Nephron progenitor cell (in vitro differentiated cells): ENCODE data around the gene TCL1B.
A peak's percentile ranks its signal among the peaks of the same experiment; 100 is the strongest.

ENCODE experiments used
- DNase-seq: peaks from one replicate; pipeline ENCODE4 v3.0.0; 2021
- H3K27ac Mint-ChIP-seq: 2 replicates; pipeline ENCODE4 v1.8.0; 2021; ENCODE audit warnings: mild to moderate bottlenecking, moderate library complexity, mixed read lengths
- H3K27me3 Mint-ChIP-seq: 2 replicates; pipeline ENCODE4 v1.8.0; 2021; ENCODE audit warnings: mild to moderate bottlenecking, low read depth, mixed read lengths; ENCODE audit not compliant: poor library complexity
- H3K36me3 Mint-ChIP-seq: 2 replicates; pipeline ENCODE4 v1.8.0; 2021; ENCODE audit warnings: low read depth, mixed read lengths
- H3K4me1 Mint-ChIP-seq: 2 replicates; pipeline ENCODE4 v1.8.0; 2021; ENCODE audit warnings: mixed read lengths
- H3K4me3 Mint-ChIP-seq: 2 replicates; pipeline ENCODE4 v1.8.0; 2021; ENCODE audit warnings: mild to moderate bottlenecking, moderate library complexity, mixed read lengths
- H3K9me3 Mint-ChIP-seq: 2 replicates; pipeline ENCODE4 v1.8.0; 2021; ENCODE audit warnings: mild to moderate bottlenecking, moderate library complexity, mixed read lengths
- TF ChIP-seq, protein P1 (sequence below): fragments of 200-600 bp; sonication (generic); IDR thresholded peaks from 2 replicates; pipeline ENCODE4 v1.5.0; 2021; ENCODE audit warnings: antibody characterized with exemption

TCL1B gene

DNA sequence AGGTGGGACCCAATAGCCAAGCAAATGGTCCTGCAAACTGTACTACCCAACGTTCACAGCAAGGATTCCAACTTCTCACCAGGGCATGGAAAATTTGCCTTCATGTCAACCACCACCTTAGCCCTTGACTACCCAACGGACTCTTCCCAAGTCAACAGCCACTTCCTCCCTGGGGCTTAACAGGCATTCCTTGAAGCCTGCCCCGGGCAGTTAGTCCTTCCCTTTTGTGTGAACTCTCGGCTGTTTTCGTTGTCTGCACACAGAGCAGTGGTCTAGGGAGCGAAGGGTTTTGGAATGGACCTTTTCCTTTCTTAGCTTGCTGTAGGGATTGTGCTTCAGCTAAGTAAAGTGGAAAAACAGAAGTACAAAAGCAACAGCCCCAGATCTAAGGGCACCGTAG is 35.2 kb upstream of the TCL1B start:
- Mint-ChIP-seq H3K27ac (no peak overlapping the region), H3K9me3 (no peaks in the 10 kb centered on the region), H3K4me1 (peaks cover 43% of the 10 kb centered on the region), H3K4me3 (no peak overlapping the region), H3K36me3 (no peaks in the 10 kb centered on the region), H3K27me3 (peaks cover 3% of the 10 kb centered on the region)
- TF ChIP-seq, protein P1, sequence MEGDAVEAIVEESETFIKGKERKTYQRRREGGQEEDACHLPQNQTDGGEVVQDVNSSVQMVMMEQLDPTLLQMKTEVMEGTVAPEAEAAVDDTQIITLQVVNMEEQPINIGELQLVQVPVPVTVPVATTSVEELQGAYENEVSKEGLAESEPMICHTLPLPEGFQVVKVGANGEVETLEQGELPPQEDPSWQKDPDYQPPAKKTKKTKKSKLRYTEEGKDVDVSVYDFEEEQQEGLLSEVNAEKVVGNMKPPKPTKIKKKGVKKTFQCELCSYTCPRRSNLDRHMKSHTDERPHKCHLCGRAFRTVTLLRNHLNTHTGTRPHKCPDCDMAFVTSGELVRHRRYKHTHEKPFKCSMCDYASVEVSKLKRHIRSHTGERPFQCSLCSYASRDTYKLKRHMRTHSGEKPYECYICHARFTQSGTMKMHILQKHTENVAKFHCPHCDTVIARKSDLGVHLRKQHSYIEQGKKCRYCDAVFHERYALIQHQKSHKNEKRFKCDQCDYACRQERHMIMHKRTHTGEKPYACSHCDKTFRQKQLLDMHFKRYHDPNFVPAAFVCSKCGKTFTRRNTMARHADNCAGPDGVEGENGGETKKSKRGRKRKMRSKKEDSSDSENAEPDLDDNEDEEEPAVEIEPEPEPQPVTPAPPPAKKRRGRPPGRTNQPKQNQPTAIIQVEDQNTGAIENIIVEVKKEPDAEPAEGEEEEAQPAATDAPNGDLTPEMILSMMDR, result no peak
- no peak for DNase-seq

DNA sequence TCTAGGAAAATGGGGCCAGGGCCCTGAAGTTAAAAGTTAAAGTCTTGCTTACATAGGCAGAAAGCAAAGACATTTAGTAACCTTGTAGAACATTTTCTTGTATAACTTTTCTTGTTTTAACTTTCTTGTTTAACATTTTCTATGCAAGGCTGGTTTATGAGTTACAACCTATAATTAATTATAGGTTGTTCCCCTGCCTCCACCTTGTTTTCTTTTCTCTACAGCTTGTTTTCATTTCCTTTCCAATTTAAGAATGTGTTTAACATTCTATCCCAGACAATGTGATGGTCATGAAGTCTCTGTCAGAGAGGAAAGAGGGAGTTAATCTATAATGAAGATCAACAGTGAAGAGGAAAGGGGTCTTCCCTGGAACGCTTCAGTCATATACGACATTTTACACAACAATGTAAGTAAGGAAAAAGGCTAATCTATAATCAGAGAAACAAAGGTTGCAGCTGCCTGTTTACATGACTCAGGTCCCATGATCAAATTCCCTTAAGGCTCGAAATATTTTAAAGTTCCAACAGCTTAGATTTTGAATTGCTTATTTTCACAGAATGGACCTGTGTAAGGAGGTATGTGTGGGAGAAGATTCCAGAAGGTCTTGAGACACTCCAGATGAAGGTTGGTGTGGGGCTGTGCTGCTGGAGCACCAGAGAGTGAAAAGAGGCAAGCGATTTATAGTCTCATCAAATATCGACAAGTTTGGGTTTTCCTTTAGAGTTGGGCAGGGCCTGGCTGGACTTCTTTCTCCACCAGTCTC is 34.2 kb upstream of the TCL1B start:
- H3K27ac Mint-ChIP-seq, result peak overlapping the region; percentile 94
- no peak overlapping the region for H3K4me3 Mint-ChIP-seq
- H3K9me3 Mint-ChIP-seq, result no peaks in the 10 kb centered on the region
- TF ChIP-seq, protein P1, result no peak
- H3K36me3 Mint-ChIP-seq, result no peaks in the 10 kb centered on the region
- peaks cover 7% of the 10 kb centered on the region for H3K27me3 Mint-ChIP-seq
- DNase-seq, result no peak
- peaks cover 40% of the 10 kb centered on the region for H3K4me1 Mint-ChIP-seq

GRCh38 chr14:95652690-95653089 is 33.5 kb upstream of the TCL1B start:
- H3K27me3 Mint-ChIP-seq, result peaks cover 7% of the 10 kb centered on the region
- H3K27ac Mint-ChIP-seq, result peak overlapping the region; percentile 94
- no peak for DNase-seq
- H3K36me3 Mint-ChIP-seq, result no peaks in the 10 kb centered on the region
- H3K4me1 Mint-ChIP-seq, result peaks cover 37% of the 10 kb centered on the region
- TF ChIP-seq, protein P1, result no peak
- H3K9me3 Mint-ChIP-seq, result no peaks in the 10 kb centered on the region
- no peak overlapping the region for H3K4me3 Mint-ChIP-seq

GRCh38 chr14:95655461-95655860 is 30.8 kb upstream of the TCL1B start:
- Mint-ChIP-seq H3K9me3 (no peaks in the 10 kb centered on the region), H3K27ac (no peak overlapping the region), H3K4me3 (no peak overlapping the region), H3K36me3 (no peaks in the 10 kb centered on the region), H3K4me1 (peaks cover 27% of the 10 kb centered on the region), H3K27me3 (peaks cover 10% of the 10 kb centered on the region)
- no peak for DNase-seq
- TF ChIP-seq, protein P1, result no peak

DNA sequence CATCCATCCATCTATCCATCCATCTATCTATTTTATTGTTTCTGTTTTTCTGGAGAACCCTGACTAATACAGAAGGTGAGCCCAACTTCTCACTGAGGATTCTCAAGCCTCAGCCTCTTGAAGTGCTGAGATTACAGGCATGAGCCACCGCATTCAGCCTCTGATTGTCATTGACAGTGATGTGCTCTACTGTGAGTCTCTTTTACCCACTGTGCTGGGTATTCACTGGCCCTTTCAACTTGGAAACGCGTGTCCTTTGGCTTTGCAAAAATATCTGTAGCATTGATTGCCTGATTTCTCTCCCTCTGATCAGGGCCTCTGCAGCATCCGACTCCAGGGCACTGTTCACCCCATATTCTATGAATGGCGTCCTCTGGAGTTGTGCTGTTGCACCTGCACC is 29.6 kb upstream of the TCL1B start:
- Mint-ChIP-seq H3K4me1 (peaks cover 29% of the 10 kb centered on the region), H3K4me3 (no peak overlapping the region), H3K27ac (no peak overlapping the region), H3K27me3 (peaks cover 7% of the 10 kb centered on the region), H3K9me3 (no peaks in the 10 kb centered on the region), H3K36me3 (no peaks in the 10 kb centered on the region)
- TF ChIP-seq, protein P1, result no peak
- no peak for DNase-seq

DNA sequence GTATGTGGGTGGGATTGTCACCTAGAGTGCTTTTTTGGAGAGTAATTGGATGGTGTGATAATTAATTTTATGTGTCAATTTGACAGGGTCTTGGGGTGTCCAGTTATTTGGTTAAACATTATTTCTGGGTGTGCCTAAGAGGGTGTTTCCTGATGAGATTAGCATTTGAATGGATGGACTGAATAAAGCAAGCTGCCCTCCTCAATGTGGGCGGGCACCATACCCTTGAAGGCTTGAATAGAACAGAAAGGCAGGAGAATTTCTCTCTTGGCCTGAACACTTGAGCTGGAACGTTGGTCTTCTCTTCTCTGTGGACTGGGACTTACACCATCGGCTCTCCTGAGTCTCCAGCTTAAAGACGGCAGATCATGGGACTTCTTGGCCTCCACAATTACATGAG is 28.8 kb upstream of the TCL1B start:
- H3K27ac Mint-ChIP-seq, result no peak overlapping the region
- DNase-seq, result no peak
- no peak overlapping the region for H3K4me3 Mint-ChIP-seq
- H3K4me1 Mint-ChIP-seq, result peaks cover 20% of the 10 kb centered on the region
- H3K9me3 Mint-ChIP-seq, result no peaks in the 10 kb centered on the region
- H3K27me3 Mint-ChIP-seq, result peaks cover 7% of the 10 kb centered on the region
- TF ChIP-seq, protein P1, result no peak
- no peaks in the 10 kb centered on the region for H3K36me3 Mint-ChIP-seq
